ENCODE results near the gene TBC1D2B. TPM values are rescaled to one million over a fixed set of nuclear protein-coding genes. Genes with fewer than 3 reads are reported as not detected.
A peak's percentile ranks its signal among the peaks of the same experiment; 100 is the strongest.

Gene TBC1D2B
- total and polyA plus RNA-seq, 11 donors, result 5.1 to 45.2 (median 10.1) TPM

GRCh38 chr15:78018946-78019644 is 58.4 kb downstream of the TBC1D2B start:
- no peak for TF ChIP-seq POLR2A (IDR thresholded peaks at IDR 0.05)
- TF ChIP-seq, protein P1, sequence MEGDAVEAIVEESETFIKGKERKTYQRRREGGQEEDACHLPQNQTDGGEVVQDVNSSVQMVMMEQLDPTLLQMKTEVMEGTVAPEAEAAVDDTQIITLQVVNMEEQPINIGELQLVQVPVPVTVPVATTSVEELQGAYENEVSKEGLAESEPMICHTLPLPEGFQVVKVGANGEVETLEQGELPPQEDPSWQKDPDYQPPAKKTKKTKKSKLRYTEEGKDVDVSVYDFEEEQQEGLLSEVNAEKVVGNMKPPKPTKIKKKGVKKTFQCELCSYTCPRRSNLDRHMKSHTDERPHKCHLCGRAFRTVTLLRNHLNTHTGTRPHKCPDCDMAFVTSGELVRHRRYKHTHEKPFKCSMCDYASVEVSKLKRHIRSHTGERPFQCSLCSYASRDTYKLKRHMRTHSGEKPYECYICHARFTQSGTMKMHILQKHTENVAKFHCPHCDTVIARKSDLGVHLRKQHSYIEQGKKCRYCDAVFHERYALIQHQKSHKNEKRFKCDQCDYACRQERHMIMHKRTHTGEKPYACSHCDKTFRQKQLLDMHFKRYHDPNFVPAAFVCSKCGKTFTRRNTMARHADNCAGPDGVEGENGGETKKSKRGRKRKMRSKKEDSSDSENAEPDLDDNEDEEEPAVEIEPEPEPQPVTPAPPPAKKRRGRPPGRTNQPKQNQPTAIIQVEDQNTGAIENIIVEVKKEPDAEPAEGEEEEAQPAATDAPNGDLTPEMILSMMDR (IDR thresholded peaks at IDR 0.05), result no peak
- ATAC-seq, result peak in 1 of 4 donors; percentile 47
- no peaks in the 10 kb centered on the region for H3K27me3 ChIP-seq
- intact Hi-C loops (cut with DNase I), result no loop called here
- H3K27ac ChIP-seq, result peak overlapping the region in 2 of 12 donors; percentile 18 to 79
- DNase-seq, result no peak
- H3K36me3 ChIP-seq, result peaks cover 0 to 86% (median 70%) of the 10 kb centered on the region in 9 donors
- no peaks in the 10 kb centered on the region for H3K9me3 ChIP-seq
- 71 to 77% (median 76%) methylated on average over 11 of the region's 11 CpGs for WGBS, 4 donors
- H3K4me1 ChIP-seq, result peaks cover 0 to 33% (median 11%) of the 10 kb centered on the region in 12 donors
- no peak overlapping the region for H3K4me3 ChIP-seq

DNA sequence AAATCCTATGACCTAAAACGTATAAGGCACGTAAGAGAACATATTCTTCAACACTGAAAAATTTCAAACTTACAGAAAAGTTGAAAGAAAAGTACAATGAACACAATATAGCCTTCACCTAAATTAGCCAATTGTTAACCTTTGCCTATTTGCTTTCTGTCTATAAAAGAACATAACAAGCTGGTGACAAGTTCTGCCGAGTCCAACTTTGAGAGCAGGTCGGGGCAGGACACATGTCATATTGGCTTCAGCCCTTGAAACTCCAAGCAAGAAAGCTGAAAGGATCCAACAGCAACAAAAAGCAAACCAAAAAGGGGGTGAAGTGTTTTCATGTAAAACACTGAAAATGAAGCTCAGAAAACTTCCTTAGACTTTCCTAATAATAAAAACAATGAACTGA is 59.1 kb downstream of the TBC1D2B start:
- peaks cover 0 to 86% (median 69%) of the 10 kb centered on the region in 9 donors for H3K36me3 ChIP-seq
- no peaks in the 10 kb centered on the region for H3K9me3 ChIP-seq
- no peaks in the 10 kb centered on the region for H3K27me3 ChIP-seq
- WGBS, 4 donors, result 65 to 71% (median 69%) methylated on average over 4 of the region's 4 CpGs
- DNase-seq (no peak), ATAC-seq (no peak)
- TF ChIP-seq POLR2A (IDR thresholded peaks at IDR 0.05), result no peak
- TF ChIP-seq, protein P1 (IDR thresholded peaks at IDR 0.05), result no peak
- H3K4me1 ChIP-seq, result peaks cover 0 to 26% (median 6%) of the 10 kb centered on the region in 12 donors
- H3K4me3 ChIP-seq, result no peak overlapping the region
- H3K27ac ChIP-seq, result peak overlapping the region in 2 of 12 donors; percentile 18 to 79
- intact Hi-C loops (cut with DNase I), result no loop called here

GRCh38 chr15:78016860-78017259 is 60.7 kb downstream of the TBC1D2B start:
- intact Hi-C loops (cut with DNase I), result no loop called here
- 10 to 33% (median 25%) methylated on average over 1 of the region's 1 CpG for WGBS, 4 donors
- ATAC-seq, result peak in 1 of 4 donors; percentile 55

GRCh38 chr15:78012643-78013077 is 64.9 kb downstream of the TBC1D2B start:
- no peak overlapping the region for H3K27ac ChIP-seq
- TF ChIP-seq, protein P1 (IDR thresholded peaks at IDR 0.05), result no peak
- TF ChIP-seq POLR2A (IDR thresholded peaks at IDR 0.05), result no peak
- peaks cover 0 to 11% (median 8%) of the 10 kb centered on the region in 12 donors for H3K4me1 ChIP-seq
- intact Hi-C loops (cut with DNase I), result loop anchor here in 1 of 10 donors (5.0 kb wide), 1 partner anchor 45 kb away; no protein-coding TSS in a partner anchor
- ATAC-seq, result no peak
- H3K36me3 ChIP-seq, result peaks cover 0 to 99% (median 67%) of the 10 kb centered on the region in 9 donors
- H3K27me3 ChIP-seq, result no peaks in the 10 kb centered on the region
- WGBS, 4 donors, result 91 to 97% (median 95%) methylated on average over 3 to 8 of the region's 8 CpGs
- H3K9me3 ChIP-seq, result no peaks in the 10 kb centered on the region
- no peak for DNase-seq
- H3K4me3 ChIP-seq, result no peak overlapping the region

More at GRCh38 chr15:78016860-78017259, 60.7 kb downstream of the TBC1D2B start:
- no peak for TF ChIP-seq POLR2A (IDR thresholded peaks at IDR 0.05)
- TF ChIP-seq, protein P1 (IDR thresholded peaks at IDR 0.05), result no peak
- H3K27ac ChIP-seq, result no peak overlapping the region
- H3K4me1 ChIP-seq, result peaks cover 0 to 19% (median 2%) of the 10 kb centered on the region in 12 donors
- no peaks in the 10 kb centered on the region for H3K9me3 ChIP-seq
- no peak for DNase-seq
- no peak overlapping the region for H3K4me3 ChIP-seq
- no peaks in the 10 kb centered on the region for H3K27me3 ChIP-seq
- H3K36me3 ChIP-seq, result peaks cover 0 to 86% (median 70%) of the 10 kb centered on the region in 9 donors

Measured in heart left ventricle (tissue), 16 donors.